ENCODE data around the gene C11orf91. TPM values are rescaled to one million over a fixed set of nuclear protein-coding genes. Genes with fewer than 3 reads are reported as not detected.

The C11orf91 gene
- not detected for total RNA-seq

- no peaks in the 10 kb centered on the region for H3K36me3 Mint-ChIP-seq (ENCODE audit: insufficient read depth)
- peak; percentile 91 to 95 for ATAC-seq
- peaks cover 15% of the 10 kb centered on the region for H3K27me3 Mint-ChIP-seq (ENCODE audit: low read depth)
These were observed at the start of gene C11orf91 for GRCh38 chr11:33700502-33701271. Gene C11orf91, minus strand, starts transcription at chr11:33700826. Its CDS starts 86 bp downstream, at chr11:33700740.

GRCh38 chr11:33747979-33748378, 47.4 kb upstream of the C11orf91 start:
- Mint-ChIP-seq H3K36me3 (ENCODE audit: insufficient read depth) (peaks cover 30% of the 10 kb centered on the region), H3K4me1 (ENCODE audit: low read depth) (no peaks in the 10 kb centered on the region), H3K27me3 (ENCODE audit: low read depth) (no peaks in the 10 kb centered on the region), H3K4me3 (no peak overlapping the region), H3K9me3 (no peaks in the 10 kb centered on the region)
- ATAC-seq (no peak), DNase-seq (no peak)

More at GRCh38 chr11:33700502-33701271, at the start of gene C11orf91:
- peak; percentile 91 for DNase-seq
- Mint-ChIP-seq H3K4me3 (peak within 1 kb of the TSS; percentile 91), H3K4me1 (ENCODE audit: low read depth) (peaks cover 15% of the 10 kb centered on the region), H3K9me3 (no peaks in the 10 kb centered on the region)

- Mint-ChIP-seq H3K4me1 (ENCODE audit: low read depth) (peaks cover 1% of the 10 kb centered on the region), H3K36me3 (ENCODE audit: insufficient read depth) (peaks cover 31% of the 10 kb centered on the region), H3K27me3 (ENCODE audit: low read depth) (no peaks in the 10 kb centered on the region), H3K9me3 (no peaks in the 10 kb centered on the region), H3K4me3 (no peak overlapping the region)
- DNase-seq (no peak), ATAC-seq (no peak)
These were observed 42.7 kb upstream of the C11orf91 start for GRCh38 chr11:33743291-33743690.

- Mint-ChIP-seq H3K36me3 (ENCODE audit: insufficient read depth) (peaks cover 27% of the 10 kb centered on the region), H3K4me1 (ENCODE audit: low read depth) (peaks cover 3% of the 10 kb centered on the region), H3K27me3 (ENCODE audit: low read depth) (no peaks in the 10 kb centered on the region), H3K9me3 (no peaks in the 10 kb centered on the region), H3K4me3 (no peak overlapping the region)
- no peak for DNase-seq
- ATAC-seq: peak in 1 of 2 donors; percentile 41
These were observed 41.7 kb upstream of the C11orf91 start for GRCh38 chr11:33742249-33742851.

- H3K4me3 Mint-ChIP-seq: no peak overlapping the region
These were observed 41.2 kb upstream of the C11orf91 start for GRCh38 chr11:33741806-33742205.

GRCh38 chr11:33737362-33737821, 36.8 kb upstream of the C11orf91 start:
- Mint-ChIP-seq H3K4me1 (ENCODE audit: low read depth) (peaks cover 32% of the 10 kb centered on the region), H3K9me3 (no peaks in the 10 kb centered on the region), H3K4me3 (no peak overlapping the region), H3K27me3 (ENCODE audit: low read depth) (no peaks in the 10 kb centered on the region), H3K36me3 (ENCODE audit: insufficient read depth) (peaks cover 8% of the 10 kb centered on the region)
- DNase-seq (no peak), ATAC-seq (no peak)

More at GRCh38 chr11:33741806-33742205, 41.2 kb upstream of the C11orf91 start:
- H3K27me3 Mint-ChIP-seq (ENCODE audit: low read depth): no peaks in the 10 kb centered on the region
- DNase-seq: no peak
- H3K4me1 Mint-ChIP-seq (ENCODE audit: low read depth): peaks cover 7% of the 10 kb centered on the region
- no peaks in the 10 kb centered on the region for H3K9me3 Mint-ChIP-seq
- ATAC-seq: no peak
- peaks cover 24% of the 10 kb centered on the region for H3K36me3 Mint-ChIP-seq (ENCODE audit: insufficient read depth)

- ATAC-seq: peak; percentile 46 to 68
- peaks cover 40% of the 10 kb centered on the region for H3K4me1 Mint-ChIP-seq (ENCODE audit: low read depth)
These were observed 35.7 kb upstream of the C11orf91 start, which contains the start of gene CD59 for GRCh38 chr11:33736148-33736812. Gene CD59, minus strand, starts transcription at chr11:33736423. Its CDS starts 13,978 bp downstream, at chr11:33722445.

GRCh38 chr11:33735271-33736147, 34.9 kb upstream of the C11orf91 start:
- peak; percentile 36 to 41 for ATAC-seq
- peak; percentile 15 for DNase-seq
- H3K4me3 Mint-ChIP-seq: peak overlapping the region; percentile 88

More at GRCh38 chr11:33736148-33736812, 35.7 kb upstream of the C11orf91 start, which contains the start of gene CD59:
- no peaks in the 10 kb centered on the region for H3K27me3 Mint-ChIP-seq (ENCODE audit: low read depth)
- peak within 1 kb of the TSS; percentile 88 for H3K4me3 Mint-ChIP-seq
- DNase-seq: peak; percentile 93
- peaks cover 9% of the 10 kb centered on the region for H3K36me3 Mint-ChIP-seq (ENCODE audit: insufficient read depth)
- no peaks in the 10 kb centered on the region for H3K9me3 Mint-ChIP-seq

GRCh38 chr11:33734441-33735270, 34.0 kb upstream of the C11orf91 start:
- no peak for ATAC-seq
- Mint-ChIP-seq H3K4me1 (ENCODE audit: low read depth) (peaks cover 44% of the 10 kb centered on the region), H3K36me3 (ENCODE audit: insufficient read depth) (peaks cover 9% of the 10 kb centered on the region), H3K4me3 (peak overlapping the region; percentile 88), H3K9me3 (no peaks in the 10 kb centered on the region), H3K27me3 (ENCODE audit: low read depth) (no peaks in the 10 kb centered on the region)
- no peak for DNase-seq

More at GRCh38 chr11:33735271-33736147, 34.9 kb upstream of the C11orf91 start:
- H3K9me3 Mint-ChIP-seq: no peaks in the 10 kb centered on the region
- peaks cover 9% of the 10 kb centered on the region for H3K36me3 Mint-ChIP-seq (ENCODE audit: insufficient read depth)
- H3K4me1 Mint-ChIP-seq (ENCODE audit: low read depth): peaks cover 44% of the 10 kb centered on the region
- H3K27me3 Mint-ChIP-seq (ENCODE audit: low read depth): no peaks in the 10 kb centered on the region

GRCh38 chr11:33733980-33734379, 33.4 kb upstream of the C11orf91 start:
- no peaks in the 10 kb centered on the region for H3K27me3 Mint-ChIP-seq (ENCODE audit: low read depth)
- H3K9me3 Mint-ChIP-seq: no peaks in the 10 kb centered on the region
- ATAC-seq (no peak), DNase-seq (no peak)
- peak overlapping the region; percentile 22 for H3K4me3 Mint-ChIP-seq
- peaks cover 47% of the 10 kb centered on the region for H3K4me1 Mint-ChIP-seq (ENCODE audit: low read depth)
- H3K36me3 Mint-ChIP-seq (ENCODE audit: insufficient read depth): peaks cover 12% of the 10 kb centered on the region

GRCh38 chr11:33731723-33732531, 31.3 kb upstream of the C11orf91 start:
- DNase-seq (no peak), ATAC-seq (peak; percentile 73 to 82)
- H3K27me3 Mint-ChIP-seq (ENCODE audit: low read depth): no peaks in the 10 kb centered on the region
- peaks cover 13% of the 10 kb centered on the region for H3K36me3 Mint-ChIP-seq (ENCODE audit: insufficient read depth)
- H3K4me1 Mint-ChIP-seq (ENCODE audit: low read depth): peaks cover 46% of the 10 kb centered on the region
- H3K4me3 Mint-ChIP-seq: no peak overlapping the region
- no peaks in the 10 kb centered on the region for H3K9me3 Mint-ChIP-seq

- no peak for ATAC-seq
- Mint-ChIP-seq H3K4me3 (no peak overlapping the region), H3K36me3 (ENCODE audit: insufficient read depth) (peaks cover 14% of the 10 kb centered on the region), H3K9me3 (no peaks in the 10 kb centered on the region), H3K4me1 (ENCODE audit: low read depth) (peaks cover 43% of the 10 kb centered on the region), H3K27me3 (ENCODE audit: low read depth) (no peaks in the 10 kb centered on the region)
- no peak for DNase-seq
These were observed 30.1 kb upstream of the C11orf91 start for GRCh38 chr11:33730716-33731115.
